Astrocyte (in vitro differentiated cells and primary cell): ENCODE measurements around the gene IFI27L1. TPM values are rescaled to one million over a fixed set of nuclear protein-coding genes. Genes with fewer than 3 reads are reported as not detected.

ENCODE experiments used
- DNase-seq: peaks from one replicate; pipeline ENCODE4 v3.0.0-alpha.2; 2010; ENCODE audit warnings: low read depth
- FAIRE-seq: peaks from 2 replicates; lab custom pipeline; 2011; peaks lifted over from hg19 to GRCh38; lab: Jason Lieb, UNC
- H2AFZ ChIP-seq: 2 replicates; pipeline ENCODE4 v1.6.0; 2012; ENCODE audit warnings: low read depth, low read length, inconsistent platforms
- H3K27ac ChIP-seq: 2 replicates; pipeline ENCODE4 v1.5.1; 2011; ENCODE audit warnings: low read depth, low read length, inconsistent platforms
- H3K27me3 ChIP-seq: 2 replicates; pipeline ENCODE4 v1.6.0; 2011; ENCODE audit warnings: low read length, inconsistent platforms; ENCODE audit not compliant: insufficient read depth
- H3K36me3 ChIP-seq: 2 replicates; pipeline ENCODE4 v1.5.1; 2011; ENCODE audit warnings: low read length, inconsistent platforms; ENCODE audit not compliant: insufficient read depth
- H3K4me1 ChIP-seq: 2 replicates; pipeline ENCODE4 v1.5.1; 2011; ENCODE audit warnings: low read length, inconsistent platforms; ENCODE audit not compliant: insufficient read depth
- H3K4me2 ChIP-seq: 2 replicates; pipeline ENCODE4 v1.6.0; 2012; ENCODE audit warnings: low read length, inconsistent platforms
- H3K4me3 ChIP-seq: 2 replicates; pipeline ENCODE4 v1.5.1; 2011; ENCODE audit warnings: low read depth, mild to moderate bottlenecking, low read length, inconsistent platforms; ENCODE audit not compliant: insufficient read depth
- H3K79me2 ChIP-seq: 2 replicates; pipeline ENCODE4 v1.6.0; 2012; ENCODE audit warnings: mild to moderate bottlenecking, low read length, inconsistent platforms; ENCODE audit not compliant: insufficient read depth
- H3K9ac ChIP-seq: 2 replicates; pipeline ENCODE4 v1.6.0; 2012; ENCODE audit warnings: mild to moderate bottlenecking, low read length, inconsistent platforms
- H3K9me3 ChIP-seq: 2 replicates; pipeline ENCODE4 v1.5.1; 2012; ENCODE audit warnings: low read depth, mild to moderate bottlenecking, low read length, inconsistent platforms; ENCODE audit not compliant: insufficient read depth
- H4K20me1 ChIP-seq: 2 replicates; pipeline ENCODE4 v1.6.0; 2012; ENCODE audit warnings: low read length, inconsistent platforms; ENCODE audit not compliant: insufficient read depth
- H3K27ac Mint-ChIP-seq: one replicate; pipeline ENCODE4 v1.8.0; 2021; ENCODE audit warnings: mild to moderate bottlenecking, mixed read lengths; ENCODE audit not compliant: unreplicated experiment
- H3K27me3 Mint-ChIP-seq: one replicate; pipeline ENCODE4 v1.8.0; 2021; ENCODE audit warnings: low read depth, mixed read lengths; ENCODE audit not compliant: unreplicated experiment
- H3K36me3 Mint-ChIP-seq: one replicate; pipeline ENCODE4 v1.8.0; 2021; ENCODE audit warnings: low read depth, mixed read lengths; ENCODE audit not compliant: unreplicated experiment
- H3K4me1 Mint-ChIP-seq: one replicate; pipeline ENCODE4 v1.8.0; 2021; ENCODE audit warnings: low read depth, mixed read lengths; ENCODE audit not compliant: unreplicated experiment
- H3K4me3 Mint-ChIP-seq: one replicate; pipeline ENCODE4 v1.8.0; 2021; ENCODE audit warnings: mild to moderate bottlenecking, moderate library complexity, mixed read lengths; ENCODE audit not compliant: unreplicated experiment
- H3K9me3 Mint-ChIP-seq: one replicate; pipeline ENCODE4 v1.8.0; 2021; ENCODE audit warnings: mild to moderate bottlenecking, mixed read lengths; ENCODE audit not compliant: unreplicated experiment
- EZH2 ChIP-seq: IDR thresholded peaks from 2 replicates; pipeline ENCODE4 v1.6.1; 2012; ENCODE audit warnings: mild to moderate bottlenecking, low read length, inconsistent platforms; ENCODE audit not compliant: insufficient read depth
- total RNA-seq: library from RNA; stranded (reverse); gene quantifications from 2 replicates; pipeline ENCODE4 v1.2.1, GENCODE V29; 2021
- TF ChIP-seq, protein P1 (sequence below): IDR thresholded peaks from 2 replicates; pipeline ENCODE4 v1.5.1; 2011; ENCODE audit warnings: low read depth, mild to moderate bottlenecking, inconsistent platforms, low read length, moderate library complexity; ENCODE audit not compliant: insufficient read depth

Gene IFI27L1
- total RNA-seq, 1 donor from 2014 or later: 28.4 TPM

GRCh38 chr14:94088516-94088915 is 7.4 kb downstream of the IFI27L1 start:
- no peak for FAIRE-seq

GRCh38 chr14:94089479-94089878 is 8.4 kb downstream of the IFI27L1 start:
- DNase-seq (peak; percentile 34), FAIRE-seq (peak; percentile 67)
- H3K27me3 Mint-ChIP-seq: no peaks in the 10 kb centered on the region
- Histone ChIP-seq H3K36me3 (no peaks in the 10 kb centered on the region), H3K4me3 (no peak overlapping the region), H3K9ac (no peak overlapping the region), H3K27ac (no peak overlapping the region), H3K79me2 (no peaks in the 10 kb centered on the region), H3K4me1 (peaks cover 17% of the 10 kb centered on the region), H3K4me2 (peak overlapping the region; percentile 36), H3K27me3 (no peaks in the 10 kb centered on the region), H4K20me1 (peaks cover 4% of the 10 kb centered on the region), H2AFZ (no peak overlapping the region), H3K9me3 (no peaks in the 10 kb centered on the region)
- no peaks in the 10 kb centered on the region for H3K9me3 Mint-ChIP-seq
- no peak overlapping the region for H3K4me3 Mint-ChIP-seq
- peaks cover 18% of the 10 kb centered on the region for H3K4me1 Mint-ChIP-seq
- TF ChIP-seq, protein P1, sequence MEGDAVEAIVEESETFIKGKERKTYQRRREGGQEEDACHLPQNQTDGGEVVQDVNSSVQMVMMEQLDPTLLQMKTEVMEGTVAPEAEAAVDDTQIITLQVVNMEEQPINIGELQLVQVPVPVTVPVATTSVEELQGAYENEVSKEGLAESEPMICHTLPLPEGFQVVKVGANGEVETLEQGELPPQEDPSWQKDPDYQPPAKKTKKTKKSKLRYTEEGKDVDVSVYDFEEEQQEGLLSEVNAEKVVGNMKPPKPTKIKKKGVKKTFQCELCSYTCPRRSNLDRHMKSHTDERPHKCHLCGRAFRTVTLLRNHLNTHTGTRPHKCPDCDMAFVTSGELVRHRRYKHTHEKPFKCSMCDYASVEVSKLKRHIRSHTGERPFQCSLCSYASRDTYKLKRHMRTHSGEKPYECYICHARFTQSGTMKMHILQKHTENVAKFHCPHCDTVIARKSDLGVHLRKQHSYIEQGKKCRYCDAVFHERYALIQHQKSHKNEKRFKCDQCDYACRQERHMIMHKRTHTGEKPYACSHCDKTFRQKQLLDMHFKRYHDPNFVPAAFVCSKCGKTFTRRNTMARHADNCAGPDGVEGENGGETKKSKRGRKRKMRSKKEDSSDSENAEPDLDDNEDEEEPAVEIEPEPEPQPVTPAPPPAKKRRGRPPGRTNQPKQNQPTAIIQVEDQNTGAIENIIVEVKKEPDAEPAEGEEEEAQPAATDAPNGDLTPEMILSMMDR: no peak
- peaks cover 3% of the 10 kb centered on the region for H3K36me3 Mint-ChIP-seq
- H3K27ac Mint-ChIP-seq: no peak overlapping the region

More at GRCh38 chr14:94088516-94088915, 7.4 kb downstream of the IFI27L1 start:
- Mint-ChIP-seq H3K36me3 (peaks cover 3% of the 10 kb centered on the region), H3K27me3 (no peaks in the 10 kb centered on the region), H3K9me3 (no peaks in the 10 kb centered on the region), H3K4me3 (no peak overlapping the region), H3K4me1 (peaks cover 18% of the 10 kb centered on the region), H3K27ac (peak overlapping the region; percentile 24)
- no peaks in the 10 kb centered on the region for H3K27me3 ChIP-seq
- H3K36me3 ChIP-seq: no peaks in the 10 kb centered on the region
- H4K20me1 ChIP-seq: peaks cover 4% of the 10 kb centered on the region
- H3K9me3 ChIP-seq: no peaks in the 10 kb centered on the region
- no peaks in the 10 kb centered on the region for H3K79me2 ChIP-seq
- peak overlapping the region; percentile 36 for H3K4me2 ChIP-seq
- DNase-seq: peak; percentile 69
- TF ChIP-seq EZH2: no peak
- TF ChIP-seq, protein P1: no peak
- no peak overlapping the region for H2AFZ ChIP-seq
- no peak overlapping the region for H3K4me3 ChIP-seq
- H3K4me1 ChIP-seq: peaks cover 17% of the 10 kb centered on the region
- H3K9ac ChIP-seq: no peak overlapping the region
- H3K27ac ChIP-seq: no peak overlapping the region

DNA sequence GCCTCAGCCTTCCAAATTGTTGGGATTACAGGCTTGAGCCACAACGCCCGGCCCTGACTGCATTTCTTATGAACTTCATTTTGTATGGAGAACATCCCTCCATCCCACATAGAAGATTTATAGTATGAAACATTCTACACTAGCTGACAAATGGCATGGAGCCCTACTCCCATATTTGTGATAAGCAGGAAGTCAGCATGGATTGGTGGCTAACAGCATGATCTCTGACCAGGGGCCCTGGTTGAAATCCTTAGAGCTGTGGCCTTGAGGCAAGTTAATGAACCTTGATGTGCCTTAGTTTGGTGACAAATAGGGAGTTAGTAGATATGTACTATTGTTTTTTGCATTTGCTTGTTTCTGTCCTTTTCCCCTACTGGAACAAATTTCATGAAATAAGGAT is 12.3 kb downstream of the IFI27L1 start:
- TF ChIP-seq, protein P1: no peak
- no peak for TF ChIP-seq EZH2
- Mint-ChIP-seq H3K27me3 (no peaks in the 10 kb centered on the region), H3K36me3 (peaks cover 8% of the 10 kb centered on the region), H3K9me3 (no peaks in the 10 kb centered on the region), H3K4me1 (peaks cover 18% of the 10 kb centered on the region), H3K4me3 (no peak overlapping the region), H3K27ac (no peak overlapping the region)
- H4K20me1 ChIP-seq: no peaks in the 10 kb centered on the region
- DNase-seq (no peak), FAIRE-seq (no peak)
- no peak overlapping the region for H3K9ac ChIP-seq
- no peaks in the 10 kb centered on the region for H3K79me2 ChIP-seq
- H3K4me3 ChIP-seq: no peak overlapping the region
- no peak overlapping the region for H3K27ac ChIP-seq
- H2AFZ ChIP-seq: no peak overlapping the region
- H3K9me3 ChIP-seq: no peaks in the 10 kb centered on the region
- H3K36me3 ChIP-seq: no peaks in the 10 kb centered on the region
- peaks cover 11% of the 10 kb centered on the region for H3K4me1 ChIP-seq
- H3K4me2 ChIP-seq: no peak overlapping the region
- H3K27me3 ChIP-seq: no peaks in the 10 kb centered on the region
